Right lobe of liver (tissue), 4 donors: ENCODE measurements around the gene SMIM38.

Source experiments
- CTCF ChIP-seq, 4 donors: fragments of 200-600 bp in 3 of 4; fragments of 450-650 bp in 1 of 4; IDR thresholded peaks; one replicate each; pipeline versions ENCODE4 v1.5.1 to v1.8.0; 2016 to 2022; ENCODE audit warnings: antibody characterized with exemption in 4 of 4, mild to moderate bottlenecking in 2 of 4
- POLR2A ChIP-seq: fragments of 450-650 bp; IDR thresholded peaks from one replicate; pipeline ENCODE4 v1.6.1; 2017; ENCODE audit warnings: antibody characterized with exemption, mild to moderate bottlenecking
- donor health status: DM: no; HTN: no; CAD: no.
- donor health status: DM: no; HTN: no; CAD: no.
- donor health status: DM: no; HTN: yes; CAD: no.

DNA sequence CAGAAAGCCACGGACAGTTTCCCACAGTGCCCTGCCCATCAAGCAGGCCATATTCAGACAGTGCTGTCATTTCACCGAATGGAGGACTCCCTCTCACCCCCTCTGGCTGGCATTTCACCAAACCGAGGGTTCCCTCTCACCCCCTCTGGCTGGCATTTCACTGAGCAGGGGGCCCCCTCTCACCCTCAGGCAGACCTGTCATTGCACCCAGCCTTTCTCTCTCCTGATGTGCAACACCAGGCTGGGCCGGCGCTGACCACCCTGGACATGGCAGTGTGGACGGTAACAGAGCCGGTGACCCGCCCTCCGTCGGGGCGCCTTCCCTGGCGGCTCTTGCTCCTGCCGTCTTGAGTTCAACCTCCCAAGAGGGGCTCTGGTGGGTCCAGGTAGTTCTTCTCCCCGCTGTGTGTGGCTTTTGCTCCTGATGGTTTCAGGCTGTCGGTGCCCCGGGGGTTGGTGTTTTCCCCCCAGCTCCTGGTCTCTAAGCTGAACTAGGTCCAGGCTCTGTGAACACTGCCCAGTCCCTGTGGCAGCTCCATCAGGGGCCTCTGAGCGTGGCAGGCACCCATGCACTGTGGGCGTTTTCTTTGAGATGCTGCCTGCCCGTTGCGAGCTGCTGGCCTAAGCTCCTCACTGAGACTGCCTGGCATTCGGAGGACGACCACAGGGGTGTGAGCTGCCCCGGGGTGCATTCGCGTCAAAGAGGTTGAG lies 46.9 kb downstream of the SMIM38 start:
- TF ChIP-seq CTCF (IDR thresholded peaks at IDR 0.05): no peak
- no peak for TF ChIP-seq POLR2A
